AG04450 (cell line): ENCODE measurements around the gene DROSHA. TPM values are rescaled to one million over a fixed set of nuclear protein-coding genes. Genes with fewer than 3 reads are reported as not detected.

Experiments used
- CTCF ChIA-PET: fragments of 300-600, 350-600 bp; formaldehyde crosslinking; extraction: SDS; loops from one replicate; lab custom pipeline; 2022; ENCODE audit warnings: antibody characterized with exemption, inconsistent platforms; lab: Charles Lee
- POLR2A ChIA-PET: fragments of 350-600 bp; formaldehyde crosslinking; extraction: SDS; loops from one replicate; lab custom pipeline; 2021; ENCODE audit warnings: antibody characterized with exemption, inconsistent platforms; lab: Yijun Ruan, JAX
- DNase-seq: peaks from one replicate; pipeline ENCODE4 v3.0.0-alpha.2; 2011; ENCODE audit warnings: low read depth, low spot score
- H3K27ac ChIP-seq: one replicate; pipeline ENCODE4 v1.5.1; 2012; ENCODE audit warnings: low read depth, low read length, control low read depth
- H3K27me3 ChIP-seq: one replicate; pipeline ENCODE4 v1.6.0; 2012; ENCODE audit warnings: low read length; ENCODE audit not compliant: control insufficient read depth, insufficient read depth
- H3K4me3 ChIP-seq: 2 replicates; pipeline ENCODE4 v1.5.1; 2011; ENCODE audit warnings: mild to moderate bottlenecking, low read depth, low read length, control low read depth
- H3K9me3 ChIP-seq: 2 replicates; pipeline ENCODE4 v1.5.1; 2012; ENCODE audit warnings: low read length; ENCODE audit not compliant: control insufficient read depth, insufficient read depth
- polyA plus RNA-seq: library from polyadenylated mRNA; depleted of rRNA; stranded (reverse); fragments of >200 nt; gene quantifications from 2 replicates; pipeline ENCODE4 v1.2.3, GENCODE V29; 2011
- TF ChIP-seq, protein P1 (sequence below): IDR thresholded peaks from 2 replicates; pipeline ENCODE4 v1.5.1; 2011; ENCODE audit warnings: low read depth, low read length, control low read depth, inconsistent platforms

DROSHA gene
- polyA plus RNA-seq, 1 experiment = 65.0 TPM

DNA sequence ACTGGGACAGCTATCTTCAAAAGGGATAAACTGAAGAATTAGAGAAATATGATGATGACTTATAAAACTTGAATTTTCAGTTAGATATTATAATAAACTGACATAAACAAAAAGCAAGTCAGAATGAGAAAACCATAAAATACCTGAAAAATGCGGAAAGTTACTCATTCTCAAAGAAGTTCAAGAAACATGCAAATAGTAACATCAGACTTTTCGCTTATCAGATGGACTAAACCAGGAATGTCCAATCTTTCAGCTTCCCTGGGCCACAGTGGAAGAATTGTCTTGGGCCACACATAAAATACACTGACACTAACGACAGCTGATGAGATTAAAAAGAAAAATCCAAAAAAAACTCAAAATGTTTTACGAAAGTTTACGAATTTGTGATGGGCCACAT, 53.9 kb downstream of the DROSHA start:
- Histone ChIP-seq H3K27ac (no peak overlapping the region), H3K27me3 (no peaks in the 10 kb centered on the region), H3K4me3 (no peak overlapping the region), H3K9me3 (no peaks in the 10 kb centered on the region)
- ChIA-PET POLR2A (no interaction called here), CTCF (no interaction called here)
- TF ChIP-seq, protein P1, sequence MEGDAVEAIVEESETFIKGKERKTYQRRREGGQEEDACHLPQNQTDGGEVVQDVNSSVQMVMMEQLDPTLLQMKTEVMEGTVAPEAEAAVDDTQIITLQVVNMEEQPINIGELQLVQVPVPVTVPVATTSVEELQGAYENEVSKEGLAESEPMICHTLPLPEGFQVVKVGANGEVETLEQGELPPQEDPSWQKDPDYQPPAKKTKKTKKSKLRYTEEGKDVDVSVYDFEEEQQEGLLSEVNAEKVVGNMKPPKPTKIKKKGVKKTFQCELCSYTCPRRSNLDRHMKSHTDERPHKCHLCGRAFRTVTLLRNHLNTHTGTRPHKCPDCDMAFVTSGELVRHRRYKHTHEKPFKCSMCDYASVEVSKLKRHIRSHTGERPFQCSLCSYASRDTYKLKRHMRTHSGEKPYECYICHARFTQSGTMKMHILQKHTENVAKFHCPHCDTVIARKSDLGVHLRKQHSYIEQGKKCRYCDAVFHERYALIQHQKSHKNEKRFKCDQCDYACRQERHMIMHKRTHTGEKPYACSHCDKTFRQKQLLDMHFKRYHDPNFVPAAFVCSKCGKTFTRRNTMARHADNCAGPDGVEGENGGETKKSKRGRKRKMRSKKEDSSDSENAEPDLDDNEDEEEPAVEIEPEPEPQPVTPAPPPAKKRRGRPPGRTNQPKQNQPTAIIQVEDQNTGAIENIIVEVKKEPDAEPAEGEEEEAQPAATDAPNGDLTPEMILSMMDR = no peak
- DNase-seq = no peak

DNA sequence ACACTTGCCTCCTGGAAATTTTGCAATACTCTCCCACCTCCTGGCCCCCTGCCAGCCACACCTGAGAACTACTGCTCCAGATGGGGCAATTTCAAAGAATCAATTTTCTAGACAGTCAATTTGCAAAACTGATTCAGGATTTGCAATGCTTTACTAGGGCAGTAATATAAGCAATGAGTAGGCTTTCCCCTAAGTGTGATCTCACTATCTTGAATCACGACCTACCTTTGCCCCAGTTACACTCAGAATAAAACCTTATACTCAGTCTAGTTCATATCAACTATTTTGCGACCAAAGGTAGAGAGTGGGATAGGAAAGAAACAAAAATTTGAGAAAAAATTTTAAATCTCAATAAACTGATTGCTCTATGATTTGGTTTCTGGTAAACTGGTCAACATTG, 54.4 kb downstream of the DROSHA start:
- DNase-seq = no peak
- no peaks in the 10 kb centered on the region for H3K27me3 ChIP-seq
- no peak overlapping the region for H3K27ac ChIP-seq
- no peak overlapping the region for H3K4me3 ChIP-seq
- ChIA-PET CTCF (no interaction called here), POLR2A (no interaction called here)
- no peaks in the 10 kb centered on the region for H3K9me3 ChIP-seq
- TF ChIP-seq, protein P1 = no peak

DNA sequence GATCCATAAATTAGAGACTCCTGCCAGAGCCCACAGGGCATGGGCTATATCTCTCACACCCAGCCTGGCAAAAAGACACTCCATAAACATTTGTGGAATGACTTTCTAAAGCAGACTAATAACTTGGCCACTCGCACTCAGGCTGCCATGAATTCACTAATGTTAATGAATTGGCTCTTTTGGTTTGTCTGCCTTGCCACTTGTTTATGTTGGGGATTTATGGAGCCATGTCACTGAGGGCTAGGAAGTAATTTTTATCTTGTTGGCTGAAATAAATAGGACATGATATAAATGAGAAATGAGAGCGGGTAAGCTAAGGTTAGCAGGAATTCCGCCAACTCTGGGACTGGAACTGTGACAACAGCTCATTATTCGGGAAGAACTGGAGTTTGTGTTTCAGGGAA, 55.2 kb downstream of the DROSHA start:
- no peak for DNase-seq
- ChIA-PET POLR2A (no interaction called here), CTCF (no interaction called here)
- Histone ChIP-seq H3K27me3 (no peaks in the 10 kb centered on the region), H3K4me3 (no peak overlapping the region), H3K9me3 (no peaks in the 10 kb centered on the region), H3K27ac (no peak overlapping the region)
- TF ChIP-seq, protein P1 = no peak

DNA sequence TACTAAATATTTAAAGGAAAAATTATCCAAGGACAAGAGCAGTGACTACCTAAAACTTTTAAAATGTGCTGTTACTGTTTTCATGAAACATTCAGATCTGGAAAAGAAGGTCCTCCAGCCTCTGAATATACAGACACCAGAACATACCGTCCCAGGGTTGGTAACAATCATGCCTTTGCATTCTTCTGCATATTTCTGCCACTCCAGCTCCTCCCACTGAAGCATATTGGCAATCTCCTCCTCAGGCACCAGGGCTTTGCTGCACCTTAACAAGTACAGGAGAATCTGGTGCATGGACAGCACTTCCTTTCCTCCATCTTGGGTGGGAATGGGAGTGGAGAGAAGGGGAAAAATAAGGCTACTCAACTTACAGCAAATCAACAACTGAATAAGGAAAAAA, 60.0 kb downstream of the DROSHA start:
- Histone ChIP-seq H3K27me3 (no peaks in the 10 kb centered on the region), H3K27ac (no peak overlapping the region), H3K9me3 (no peaks in the 10 kb centered on the region), H3K4me3 (no peak overlapping the region)
- DNase-seq = no peak
- POLR2A ChIA-PET = no interaction called here
- TF ChIP-seq, protein P1 = no peak
- CTCF ChIA-PET = interaction anchor here (0.9 to 2.0 kb wide), 2 partner anchors 10 to 240 kb away, joined by 3 to 7 read pairs; no protein-coding TSS in a partner anchor

DNA sequence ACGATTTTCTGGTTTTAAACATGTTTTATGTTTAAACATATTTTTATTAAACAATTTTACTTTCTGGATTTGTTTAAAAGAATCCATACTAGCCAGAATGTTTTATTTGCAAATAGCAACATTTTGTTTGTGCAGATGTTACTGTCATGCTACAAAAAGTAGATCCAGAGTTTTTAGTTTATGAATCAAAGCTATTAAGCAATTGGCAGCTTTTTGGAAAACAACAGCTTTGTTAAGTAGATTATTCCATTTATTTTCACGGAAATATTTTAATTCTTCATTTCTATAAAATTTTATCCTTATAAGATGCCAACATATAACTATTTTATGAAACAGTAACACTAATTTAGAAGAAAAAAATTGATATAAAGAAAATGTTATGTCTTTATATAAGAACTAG, 60.9 kb downstream of the DROSHA start:
- no peak for DNase-seq

More for the DNA sequence above, 60.9 kb downstream of the DROSHA start:
- POLR2A ChIA-PET = no interaction called here
- TF ChIP-seq, protein P1 = no peak
- CTCF ChIA-PET = interaction anchor here (0.9 to 2.0 kb wide), 2 partner anchors 9 to 239 kb away, joined by 3 to 7 read pairs; no protein-coding TSS in a partner anchor
- Histone ChIP-seq H3K27ac (no peak overlapping the region), H3K27me3 (no peaks in the 10 kb centered on the region), H3K9me3 (no peaks in the 10 kb centered on the region), H3K4me3 (no peak overlapping the region)
